ENCODE measurements around the gene SUSD4. TPM values are rescaled to one million over a fixed set of nuclear protein-coding genes. Genes with fewer than 3 reads are reported as not detected.
A peak's percentile ranks its signal among the peaks of the same experiment; 100 is the strongest.

SUSD4 gene
- total RNA-seq, 3 donors from 2014 or later (not counting 1 experiment from before 2014, with no cell fraction given) = 0.60 to 1.1 TPM; not detected in 1

DNA sequence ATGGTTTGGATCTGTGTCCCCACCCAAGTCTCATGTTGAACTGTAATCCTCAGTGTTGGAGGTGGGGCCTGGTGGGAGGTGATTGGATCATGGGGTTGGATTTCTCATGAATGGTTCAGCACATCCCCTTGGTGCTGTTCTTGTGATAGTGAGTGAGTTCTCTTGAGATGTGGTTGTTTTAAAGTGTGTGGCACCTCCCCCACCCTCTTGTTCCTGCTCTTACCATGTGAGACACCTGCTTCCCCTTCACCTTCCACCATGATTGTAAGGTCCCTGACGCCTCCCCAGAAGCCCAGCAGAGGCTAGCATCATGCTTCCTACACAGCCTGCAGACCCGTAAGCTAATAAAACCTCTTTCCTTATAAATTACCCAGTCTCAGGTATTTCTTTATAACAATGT lies 55.8 kb downstream of the SUSD4 start:
- no peaks in the 10 kb centered on the region for H3K27me3 ChIP-seq (ENCODE audit: control insufficient read depth, insufficient read depth, low read length)
- Mint-ChIP-seq H3K27me3 (ENCODE audit: low read depth in 2 of 2) (no peaks in the 10 kb centered on the region), H3K4me3 (no peak overlapping the region), H3K27ac (no peak overlapping the region), H3K36me3 (peaks cover 4% of the 10 kb centered on the region), H3K9me3 (peaks cover 0 to 5% of the 10 kb centered on the region in 2 donors), H3K4me1 (no peaks in the 10 kb centered on the region)
- 25% methylated on average over 1 of the region's 2 CpGs for WGBS (ENCODE audit: insufficient coverage)
- TF ChIP-seq, protein P1, sequence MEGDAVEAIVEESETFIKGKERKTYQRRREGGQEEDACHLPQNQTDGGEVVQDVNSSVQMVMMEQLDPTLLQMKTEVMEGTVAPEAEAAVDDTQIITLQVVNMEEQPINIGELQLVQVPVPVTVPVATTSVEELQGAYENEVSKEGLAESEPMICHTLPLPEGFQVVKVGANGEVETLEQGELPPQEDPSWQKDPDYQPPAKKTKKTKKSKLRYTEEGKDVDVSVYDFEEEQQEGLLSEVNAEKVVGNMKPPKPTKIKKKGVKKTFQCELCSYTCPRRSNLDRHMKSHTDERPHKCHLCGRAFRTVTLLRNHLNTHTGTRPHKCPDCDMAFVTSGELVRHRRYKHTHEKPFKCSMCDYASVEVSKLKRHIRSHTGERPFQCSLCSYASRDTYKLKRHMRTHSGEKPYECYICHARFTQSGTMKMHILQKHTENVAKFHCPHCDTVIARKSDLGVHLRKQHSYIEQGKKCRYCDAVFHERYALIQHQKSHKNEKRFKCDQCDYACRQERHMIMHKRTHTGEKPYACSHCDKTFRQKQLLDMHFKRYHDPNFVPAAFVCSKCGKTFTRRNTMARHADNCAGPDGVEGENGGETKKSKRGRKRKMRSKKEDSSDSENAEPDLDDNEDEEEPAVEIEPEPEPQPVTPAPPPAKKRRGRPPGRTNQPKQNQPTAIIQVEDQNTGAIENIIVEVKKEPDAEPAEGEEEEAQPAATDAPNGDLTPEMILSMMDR (IDR thresholded peaks at IDR 0.05) = no peak
- no peaks in the 10 kb centered on the region for H3K4me1 ChIP-seq (ENCODE audit: control insufficient read depth, insufficient read depth, low read length)
- H3K4me3 ChIP-seq (ENCODE audit: low read length) = no peak overlapping the region
- H3K27ac ChIP-seq (ENCODE audit: low read length) = no peak overlapping the region
- DNase-seq = peak in 1 of 2 donors; percentile 29
- no peaks in the 10 kb centered on the region for H3K36me3 ChIP-seq (ENCODE audit: control insufficient read depth, insufficient read depth, low read length)
- no peak for ATAC-seq
- intact Hi-C loops (cut with micrococcal nuclease) = no loop called here
- peaks cover 4% of the 10 kb centered on the region for H3K9me3 ChIP-seq (ENCODE audit: control insufficient read depth, insufficient read depth, low read length)

DNA sequence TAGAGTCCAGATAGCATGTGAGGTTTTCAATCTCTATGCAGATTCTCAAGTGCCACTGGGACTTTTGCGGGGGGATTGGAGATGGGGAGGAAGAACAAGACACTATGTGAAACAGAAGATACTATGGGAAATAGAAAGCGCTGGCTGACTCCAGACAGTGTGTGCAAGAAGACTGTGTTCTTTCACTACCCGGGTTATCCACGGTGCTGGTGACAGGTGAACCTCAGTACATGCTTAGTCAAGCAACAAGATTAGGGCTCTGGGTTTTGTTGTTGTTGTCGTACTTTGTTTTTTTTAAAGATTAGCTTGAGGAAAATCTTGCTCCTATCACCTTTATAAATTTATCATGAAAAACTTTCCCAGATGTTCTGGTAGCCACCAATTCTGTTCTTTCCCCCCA lies 56.4 kb downstream of the SUSD4 start:
- H3K27ac ChIP-seq (ENCODE audit: low read length) = no peak overlapping the region
- no peak overlapping the region for H3K4me3 Mint-ChIP-seq
- H3K27ac Mint-ChIP-seq = no peak overlapping the region

GRCh38 chr1:223304931-223305330 lies 59.0 kb downstream of the SUSD4 start:
- no peaks in the 10 kb centered on the region for H3K4me1 ChIP-seq (ENCODE audit: control insufficient read depth, insufficient read depth, low read length)
- H3K36me3 Mint-ChIP-seq = peaks cover 6% of the 10 kb centered on the region
- H3K4me1 Mint-ChIP-seq = peaks cover 5 to 9% of the 10 kb centered on the region in 2 donors
- H3K27me3 ChIP-seq (ENCODE audit: control insufficient read depth, insufficient read depth, low read length) = no peaks in the 10 kb centered on the region
- H3K27me3 Mint-ChIP-seq (ENCODE audit: low read depth in 2 of 2) = no peaks in the 10 kb centered on the region
- H3K36me3 ChIP-seq (ENCODE audit: control insufficient read depth, insufficient read depth, low read length) = no peaks in the 10 kb centered on the region
- no peak overlapping the region for H3K27ac ChIP-seq (ENCODE audit: low read length)
- WGBS (ENCODE audit: insufficient coverage) = 46% methylated on average over 1 of the region's 1 CpG
- TF ChIP-seq, protein P1 (IDR thresholded peaks at IDR 0.05) = no peak
- no peak overlapping the region for H3K4me3 Mint-ChIP-seq
- intact Hi-C loops (cut with micrococcal nuclease) = no loop called here
- no peak for ATAC-seq
- peaks cover 7% of the 10 kb centered on the region for H3K9me3 ChIP-seq (ENCODE audit: control insufficient read depth, insufficient read depth, low read length)
- no peak overlapping the region for H3K4me3 ChIP-seq (ENCODE audit: low read length)
- no peak for DNase-seq
- H3K27ac Mint-ChIP-seq = no peak overlapping the region
- H3K9me3 Mint-ChIP-seq = peaks cover 0 to 5% of the 10 kb centered on the region in 2 donors

More for the DNA sequence above, 56.4 kb downstream of the SUSD4 start:
- Mint-ChIP-seq H3K4me1 (no peaks in the 10 kb centered on the region), H3K27me3 (ENCODE audit: low read depth in 2 of 2) (no peaks in the 10 kb centered on the region), H3K36me3 (peaks cover 6% of the 10 kb centered on the region), H3K9me3 (peaks cover 0 to 5% of the 10 kb centered on the region in 2 donors)
- ATAC-seq = no peak
- no peaks in the 10 kb centered on the region for H3K36me3 ChIP-seq (ENCODE audit: control insufficient read depth, insufficient read depth, low read length)
- TF ChIP-seq, protein P1 (IDR thresholded peaks at IDR 0.05) = no peak
- H3K4me3 ChIP-seq (ENCODE audit: low read length) = no peak overlapping the region
- DNase-seq = no peak
- peaks cover 7% of the 10 kb centered on the region for H3K9me3 ChIP-seq (ENCODE audit: control insufficient read depth, insufficient read depth, low read length)
- no peaks in the 10 kb centered on the region for H3K4me1 ChIP-seq (ENCODE audit: control insufficient read depth, insufficient read depth, low read length)
- intact Hi-C loops (cut with micrococcal nuclease) = no loop called here
- 94% methylated on average over 4 of the region's 5 CpGs for WGBS (ENCODE audit: insufficient coverage)
- no peaks in the 10 kb centered on the region for H3K27me3 ChIP-seq (ENCODE audit: control insufficient read depth, insufficient read depth, low read length)

- H3K9me3 Mint-ChIP-seq = peaks cover 0 to 5% of the 10 kb centered on the region in 2 donors
- peaks cover 5 to 9% of the 10 kb centered on the region in 2 donors for H3K4me1 Mint-ChIP-seq
- Histone ChIP-seq H3K27me3 (ENCODE audit: control insufficient read depth, insufficient read depth, low read length) (no peaks in the 10 kb centered on the region), H3K4me1 (ENCODE audit: control insufficient read depth, insufficient read depth, low read length) (no peaks in the 10 kb centered on the region), H3K9me3 (ENCODE audit: control insufficient read depth, insufficient read depth, low read length) (peaks cover 7% of the 10 kb centered on the region), H3K36me3 (ENCODE audit: control insufficient read depth, insufficient read depth, low read length) (no peaks in the 10 kb centered on the region), H3K4me3 (ENCODE audit: low read length) (no peak overlapping the region), H3K27ac (ENCODE audit: low read length) (peak overlapping the region; percentile 15)
- H3K27ac Mint-ChIP-seq = no peak overlapping the region
- no peak overlapping the region for H3K4me3 Mint-ChIP-seq
- DNase-seq (peak in 1 of 2 donors; percentile 48), ATAC-seq (peak in 2 of 3 donors; percentile 21 to 40)
- H3K27me3 Mint-ChIP-seq (ENCODE audit: low read depth in 2 of 2) = no peaks in the 10 kb centered on the region
- TF ChIP-seq, protein P1 (IDR thresholded peaks at IDR 0.05) = no peak
- H3K36me3 Mint-ChIP-seq = peaks cover 6% of the 10 kb centered on the region
- intact Hi-C loops (cut with micrococcal nuclease) = no loop called here
- WGBS (ENCODE audit: insufficient coverage) = 100% methylated on average over 1 of the region's 2 CpGs
Measured at GRCh38 chr1:223301371-223301770, 62.6 kb downstream of the SUSD4 start.

Measured in natural killer cell (primary cell).